Measurements from ENCODE around the gene FCN3.
A peak's percentile ranks its signal among the peaks of the same experiment; 100 is the strongest.

FCN3 gene

DNA sequence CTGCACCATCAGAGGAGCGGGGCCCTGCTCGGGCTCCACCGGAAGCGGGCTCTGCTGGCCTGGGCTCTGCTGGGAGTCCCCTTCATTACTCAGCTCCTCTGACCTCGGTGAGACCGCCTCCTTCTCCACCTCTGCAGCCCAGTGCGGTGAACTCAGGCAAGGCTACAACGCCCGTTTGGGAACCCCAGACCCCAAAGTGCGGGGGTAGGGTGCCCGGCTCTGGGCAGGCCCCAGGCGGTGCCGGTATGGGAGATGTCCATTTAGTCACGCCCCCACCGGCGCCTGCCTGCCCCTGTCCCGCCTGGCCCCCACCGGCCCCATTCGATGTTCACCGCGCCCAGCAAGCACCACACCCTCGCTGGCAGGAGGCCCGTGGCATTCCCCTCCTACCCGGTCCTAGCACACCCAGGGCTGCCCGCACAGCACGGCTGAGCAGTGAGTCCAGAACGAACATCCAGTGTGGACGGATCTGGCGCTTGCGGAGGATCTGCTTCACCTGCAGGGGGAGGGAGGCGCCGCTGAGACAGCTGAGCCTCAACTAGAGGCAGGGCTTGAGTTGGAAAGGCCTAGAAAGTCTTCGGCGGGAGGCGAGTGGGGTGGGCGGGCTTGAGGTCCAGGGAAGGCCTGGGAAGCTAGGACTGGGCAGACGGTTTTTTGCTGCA, 17.9 kb downstream of the FCN3 start:
- no peak for DNase-seq

DNA sequence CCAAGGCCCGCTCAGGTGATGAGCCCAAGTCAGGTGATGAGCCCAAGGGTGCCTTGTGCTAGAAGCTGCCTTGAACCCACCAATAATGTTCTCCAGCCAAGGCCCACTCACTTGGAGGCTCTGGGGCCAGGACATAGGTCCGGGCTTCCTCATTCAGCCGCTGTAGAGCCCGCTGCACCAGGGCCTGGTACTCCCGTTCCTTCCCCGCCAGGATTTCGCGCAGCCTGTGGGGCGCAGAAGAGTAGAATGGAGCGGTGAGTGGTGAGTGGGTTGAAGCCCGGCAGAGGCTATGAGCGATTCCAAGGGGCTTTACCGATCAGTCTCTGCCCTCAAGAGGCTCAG, 18.4 kb downstream of the FCN3 start:
- DNase-seq, result no peak

DNA sequence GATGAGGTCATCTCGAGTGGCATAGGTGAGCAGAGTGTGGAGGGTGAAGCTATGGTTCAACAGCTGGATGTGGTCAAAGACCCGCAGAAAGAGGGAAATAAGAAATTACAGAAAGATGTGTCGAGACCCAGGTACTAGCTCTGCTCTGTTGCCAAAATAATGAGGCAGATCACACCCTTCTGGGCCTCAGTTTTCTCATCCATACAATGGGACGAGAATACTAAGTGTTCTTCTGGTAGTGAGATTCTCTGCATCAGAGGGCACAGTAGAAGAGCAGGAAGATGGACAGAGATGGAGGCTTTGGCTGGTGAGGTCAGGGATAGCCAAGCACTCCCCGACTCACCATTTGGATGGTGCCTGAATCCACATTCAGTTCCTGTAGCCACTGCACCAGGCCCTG, 18.9 kb downstream of the FCN3 start:
- DNase-seq, result no peak

DNA sequence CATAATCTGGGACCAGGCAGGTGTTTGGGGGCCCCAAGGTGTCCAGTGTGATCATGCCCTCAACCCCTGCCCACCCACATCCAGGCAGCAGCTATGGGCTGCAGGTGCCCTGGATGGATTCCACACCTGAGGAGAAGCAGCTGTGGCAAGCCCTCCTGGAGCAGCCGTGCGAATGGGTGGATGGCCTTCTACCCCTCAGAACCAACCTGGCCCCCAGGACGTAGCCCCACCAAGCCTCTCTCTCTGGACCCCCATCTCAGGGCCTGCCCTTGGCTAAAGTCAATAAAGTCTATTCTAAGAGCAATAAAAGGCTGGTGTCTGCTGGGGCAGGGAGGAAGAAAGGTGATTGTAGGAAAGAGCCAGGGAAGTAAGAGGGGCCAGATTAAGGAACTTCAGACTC, 21.0 kb downstream of the FCN3 start:
- no peak for DNase-seq

DNA sequence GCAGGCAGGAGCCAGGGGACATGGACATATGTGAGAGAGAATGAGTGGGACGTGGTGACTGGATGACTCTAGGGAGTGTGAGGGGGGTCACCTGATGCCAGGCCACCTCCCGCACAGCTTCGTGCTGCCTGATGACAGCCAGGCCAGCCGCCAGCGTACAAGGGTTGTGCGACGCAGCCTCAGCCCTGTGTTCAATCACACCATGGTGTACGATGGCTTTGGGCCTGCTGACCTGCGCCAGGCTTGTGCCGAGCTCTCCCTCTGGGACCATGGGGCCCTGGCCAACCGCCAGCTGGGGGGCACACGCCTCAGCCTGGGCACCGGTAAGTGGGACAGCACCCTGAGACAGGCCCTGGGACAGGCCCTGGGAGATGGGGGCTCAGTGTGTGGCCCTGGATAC, 21.5 kb downstream of the FCN3 start:
- DNase-seq, result no peak

DNA sequence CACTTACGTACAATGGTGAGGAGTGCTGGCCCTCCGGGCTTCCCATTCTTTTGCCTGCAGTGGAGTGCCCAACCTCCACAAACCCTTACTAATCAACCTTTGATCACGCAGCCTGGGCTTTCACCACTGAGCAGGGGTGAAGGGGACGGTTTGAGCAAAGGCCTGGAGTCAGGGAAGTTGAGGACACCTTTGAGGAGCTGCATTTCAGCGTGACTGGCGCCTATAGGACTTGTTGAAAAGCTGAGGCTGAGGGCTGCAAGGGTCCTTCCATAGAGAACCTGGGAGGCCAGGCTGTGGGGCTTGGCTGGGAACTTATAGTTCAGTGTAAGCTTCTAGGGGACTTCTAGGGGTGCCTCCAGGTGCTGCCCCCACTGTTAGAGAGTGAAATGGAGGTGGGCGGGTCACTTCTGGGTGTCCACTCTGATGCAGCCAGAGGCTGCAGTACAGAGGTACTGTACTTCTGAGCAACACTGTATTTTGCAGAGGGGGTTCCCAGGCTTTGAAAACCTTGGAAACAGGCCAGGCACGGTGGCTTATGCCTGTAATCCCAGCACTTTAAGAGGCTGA, 23.0 kb downstream of the FCN3 start:
- DNase-seq, result no peak

DNA sequence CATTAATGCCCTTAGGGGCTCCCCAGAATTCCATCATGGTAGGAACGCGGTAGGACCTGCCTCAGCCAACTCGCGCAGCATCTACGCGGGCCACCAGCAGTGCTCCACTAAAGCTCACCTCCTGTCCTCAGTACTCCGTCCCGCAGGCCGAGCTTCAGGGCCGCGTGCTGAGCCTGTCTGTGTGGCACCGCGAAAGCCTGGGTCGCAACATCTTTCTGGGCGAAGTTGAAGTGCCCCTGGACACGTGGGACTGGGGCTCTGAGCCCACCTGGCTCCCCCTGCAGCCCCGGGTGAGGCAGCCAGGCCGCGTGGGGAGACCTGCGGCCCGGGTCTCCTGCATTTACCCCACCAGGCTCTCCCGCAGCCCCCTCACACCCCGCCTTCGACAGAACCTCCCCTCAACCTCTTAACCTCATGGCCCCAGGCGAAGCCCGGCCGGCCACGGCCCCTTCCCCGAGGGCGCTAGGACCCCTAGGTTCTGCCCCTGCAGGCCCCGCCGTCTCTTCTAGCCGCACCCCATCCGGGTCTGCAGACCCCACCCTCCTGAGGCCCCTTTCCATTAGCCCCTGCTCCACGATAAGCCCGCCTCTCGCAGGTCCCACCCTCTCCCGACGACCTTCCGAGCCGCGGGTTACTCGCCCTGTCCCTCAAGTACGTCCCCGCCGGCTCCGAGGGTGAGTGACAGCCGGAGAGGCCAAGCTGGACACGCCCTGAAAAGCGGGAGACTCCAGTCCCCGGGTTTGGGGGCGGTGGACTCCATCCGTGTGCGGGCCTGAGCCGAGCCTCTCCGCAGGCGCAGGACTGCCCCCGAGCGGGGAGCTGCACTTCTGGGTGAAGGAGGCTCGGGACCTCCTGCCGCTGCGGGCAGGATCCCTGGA, 23.7 kb downstream of the FCN3 start:
- no peak for DNase-seq

DNA sequence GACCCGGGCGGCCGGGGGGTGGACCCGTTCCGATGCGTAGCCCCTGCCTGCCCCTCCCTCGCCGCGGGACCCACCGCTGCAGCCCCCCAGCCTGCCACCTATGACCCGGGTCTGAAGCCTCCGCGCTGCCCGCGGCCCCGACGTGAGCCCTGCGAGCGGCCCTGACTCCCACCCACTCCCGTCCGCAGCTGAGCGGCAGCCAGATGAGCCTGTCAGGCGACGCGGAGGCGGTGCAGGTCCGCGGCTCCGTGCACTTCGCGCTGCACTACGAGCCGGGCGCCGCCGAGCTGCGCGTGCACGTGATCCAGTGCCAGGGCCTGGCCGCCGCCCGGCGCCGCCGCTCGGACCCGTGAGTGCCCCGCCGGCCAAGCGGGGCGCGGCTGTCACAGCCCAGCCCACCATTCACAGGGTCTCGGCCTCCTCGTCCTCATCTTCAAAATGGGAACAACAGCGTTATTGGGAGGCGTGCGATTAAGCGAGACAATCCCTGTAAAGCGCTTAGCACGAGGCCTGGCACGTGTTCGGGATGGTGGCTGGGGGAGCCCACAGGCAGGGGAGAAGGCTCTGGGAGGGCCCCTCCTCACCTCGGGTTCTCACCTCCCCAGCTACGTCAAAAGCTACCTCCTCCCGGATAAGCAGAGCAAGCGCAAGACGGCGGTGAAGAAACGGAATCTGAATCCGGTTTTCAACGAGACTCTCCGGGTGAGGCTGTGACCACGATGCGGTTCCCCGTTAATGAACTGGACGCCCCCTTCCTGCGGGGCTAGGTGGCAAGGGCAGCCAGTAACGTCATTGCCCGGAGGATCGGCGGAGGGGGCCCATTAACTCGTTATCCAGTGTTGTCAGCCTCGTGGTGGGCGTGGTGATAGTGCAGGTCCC, 24.6 kb downstream of the FCN3 start:
- no peak for DNase-seq

DNA sequence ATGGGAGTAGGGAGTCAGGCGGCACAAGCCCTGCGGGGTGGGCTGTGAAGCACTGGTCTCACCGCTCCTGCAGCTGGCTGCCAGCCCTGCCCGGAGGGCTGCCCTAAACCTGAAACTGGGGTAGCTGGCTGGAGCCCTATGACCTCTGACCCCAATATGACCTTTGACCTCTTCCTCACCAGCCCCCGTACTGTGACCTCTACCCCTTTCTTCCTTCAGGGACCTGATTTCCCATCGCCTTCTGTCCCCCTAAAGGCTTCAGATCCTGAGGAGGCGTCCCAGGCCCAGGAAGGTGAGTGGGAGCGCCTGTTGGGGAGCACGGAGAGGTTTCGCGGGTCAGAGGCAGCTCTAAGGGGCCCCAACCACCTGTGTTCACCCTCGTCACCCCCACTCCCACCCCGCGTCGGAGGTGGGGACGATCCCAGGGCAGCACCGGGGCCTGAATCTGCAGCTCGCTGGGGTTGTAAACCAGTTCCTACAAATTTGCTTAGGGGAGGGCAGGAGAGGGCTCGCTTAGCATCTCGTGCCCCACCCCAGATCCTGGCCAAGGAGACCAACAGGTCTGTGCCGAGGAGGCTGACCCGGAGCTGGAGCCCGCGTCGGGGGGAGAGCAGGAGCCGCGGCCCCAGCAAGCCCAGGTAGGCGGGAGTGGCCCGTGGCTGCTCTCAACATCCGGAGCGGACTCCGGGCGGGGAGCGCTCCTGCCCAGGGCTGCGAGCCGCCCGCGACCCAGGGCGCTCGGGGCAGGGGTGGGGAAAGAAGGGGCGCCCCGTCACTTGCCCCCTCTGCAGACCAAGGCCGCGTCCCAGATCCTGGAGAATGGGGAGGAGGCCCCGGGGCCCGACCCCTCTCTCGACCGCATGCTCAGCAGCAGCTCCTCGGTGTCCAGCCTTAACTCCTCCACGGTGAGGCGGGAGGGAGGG, 25.5 kb downstream of the FCN3 start:
- peak; percentile 73 for DNase-seq

DNA sequence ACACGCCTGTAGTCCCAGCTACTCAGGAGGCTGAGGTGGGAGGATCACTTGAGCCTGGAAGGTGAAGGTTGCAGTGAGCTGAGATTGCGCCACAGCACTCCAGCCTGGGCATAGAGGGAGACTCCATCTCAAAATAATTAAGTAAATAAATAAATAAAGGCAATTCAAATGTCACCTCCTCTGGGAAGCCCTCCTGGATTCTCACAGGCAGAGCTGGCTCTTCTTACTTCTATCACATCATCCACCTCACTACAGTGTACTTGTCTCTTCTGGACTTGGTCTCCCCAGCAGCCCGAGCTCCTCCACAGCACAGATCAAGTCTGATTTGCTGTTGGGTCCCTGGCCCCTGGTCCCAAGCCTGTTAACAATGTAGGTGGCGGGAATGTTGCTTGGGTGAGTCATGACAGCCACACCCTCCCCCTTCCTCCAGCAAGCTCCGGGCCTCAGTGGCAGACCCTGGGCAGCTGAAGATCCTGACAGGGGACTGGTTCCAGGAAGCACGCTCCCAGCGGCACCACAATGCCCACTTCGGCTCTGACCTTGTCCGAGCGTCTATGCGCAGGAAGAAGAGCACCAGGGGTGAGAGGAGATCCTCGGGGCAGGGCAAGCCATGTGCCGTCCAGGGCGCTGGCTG, 27.5 kb downstream of the FCN3 start:
- DNase-seq, result no peak

DNA sequence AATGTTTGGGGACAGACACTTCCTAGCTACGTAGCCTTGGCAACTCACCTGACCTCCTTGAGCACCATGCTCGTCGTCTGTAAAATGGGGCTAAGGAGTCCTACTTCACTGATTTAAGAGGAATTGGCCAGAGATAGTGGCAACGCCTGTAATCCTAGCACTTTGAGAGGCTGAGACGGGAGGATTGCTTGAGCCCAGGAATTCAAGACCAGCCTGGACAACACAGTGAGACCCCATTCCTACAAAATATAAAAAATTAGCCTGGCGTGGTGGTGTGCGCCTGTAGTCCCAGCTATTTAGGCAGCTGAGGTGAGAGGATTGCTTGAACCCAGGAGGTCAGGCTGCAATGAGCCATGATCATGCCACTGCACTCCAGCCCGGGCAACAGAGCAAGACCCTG, 28.3 kb downstream of the FCN3 start:
- no peak for DNase-seq

DNA sequence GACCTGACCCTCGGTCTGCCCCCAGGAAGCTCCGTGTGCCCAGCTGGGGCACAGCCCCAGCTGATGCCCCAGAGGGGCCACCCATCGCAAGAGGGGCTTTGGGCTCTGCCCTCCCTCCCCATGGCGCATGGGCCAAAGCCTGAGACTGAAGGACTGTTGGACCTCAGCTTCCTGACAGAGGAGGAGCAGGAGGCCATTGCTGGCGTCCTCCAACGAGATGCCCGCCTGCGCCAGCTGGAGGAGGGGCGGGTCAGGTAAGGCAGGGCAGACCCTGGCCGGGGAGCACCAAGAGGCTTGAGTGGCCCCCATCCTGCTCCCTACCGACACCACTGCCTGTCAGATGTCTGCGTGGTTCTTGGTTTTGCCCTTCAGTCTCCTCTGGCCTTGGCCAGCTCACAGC, 29.4 kb downstream of the FCN3 start:
- DNase-seq, result no peak

DNA sequence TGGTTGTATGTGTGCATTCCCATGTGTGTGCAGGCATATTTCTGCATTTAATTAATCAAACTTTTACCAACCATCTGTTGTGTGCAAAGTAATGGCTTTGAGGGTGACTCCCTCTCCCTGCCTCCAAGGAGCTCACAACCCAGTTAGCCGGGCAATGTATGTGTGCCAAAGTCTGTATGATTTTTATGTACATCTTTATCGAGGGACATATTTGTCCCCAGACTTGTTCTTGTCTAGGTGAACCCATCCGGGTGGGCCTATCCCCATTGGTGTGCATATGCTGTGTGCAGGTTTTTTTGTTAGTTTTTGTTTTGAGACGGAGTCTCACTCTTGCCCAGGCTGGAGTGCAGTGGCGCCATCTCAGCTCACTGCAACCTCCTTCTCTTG, 31.0 kb downstream of the FCN3 start:
- no peak for DNase-seq

DNA sequence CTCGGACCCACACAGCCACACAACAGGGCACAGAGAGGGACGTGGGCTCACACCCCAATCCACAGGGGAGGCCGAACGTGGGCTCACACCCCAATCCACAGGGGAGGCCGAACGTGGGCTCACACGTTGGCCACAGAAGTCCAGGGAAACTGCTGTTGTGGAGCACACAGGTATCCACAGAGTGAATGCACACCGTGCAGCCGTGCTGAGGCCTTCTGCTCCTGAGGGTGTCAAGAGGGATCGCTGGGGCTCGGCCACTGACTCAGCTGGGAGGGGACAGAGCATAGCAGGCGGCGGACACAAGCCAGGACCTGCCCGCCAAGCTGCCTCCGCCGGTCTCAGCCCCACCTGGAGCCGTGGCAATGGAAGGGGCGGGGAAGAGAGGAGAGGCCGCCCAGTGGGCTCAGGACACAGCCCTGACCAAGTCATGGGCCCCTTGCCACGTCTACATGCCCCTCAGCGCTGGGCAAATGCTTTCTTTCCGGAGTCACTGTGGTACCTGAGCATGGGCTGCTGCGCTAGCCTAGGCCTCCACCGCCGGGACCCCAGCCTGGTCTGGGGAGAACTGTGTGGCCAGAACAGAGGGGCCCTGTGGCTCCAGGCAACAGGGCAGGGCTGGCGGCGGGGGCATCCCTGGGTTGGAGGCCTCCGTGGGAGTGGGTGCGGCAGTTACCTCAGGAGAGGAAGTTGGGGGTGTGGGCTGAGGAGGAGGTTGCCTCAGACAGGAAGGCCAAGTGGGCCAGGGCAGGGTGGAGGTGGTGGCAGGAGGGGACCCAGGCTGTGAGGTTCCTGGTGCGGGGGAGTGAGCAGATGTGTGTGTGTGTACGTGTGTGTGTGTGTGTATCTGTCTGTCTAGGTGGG, 31.6 kb downstream of the FCN3 start:
- no peak for DNase-seq

DNA sequence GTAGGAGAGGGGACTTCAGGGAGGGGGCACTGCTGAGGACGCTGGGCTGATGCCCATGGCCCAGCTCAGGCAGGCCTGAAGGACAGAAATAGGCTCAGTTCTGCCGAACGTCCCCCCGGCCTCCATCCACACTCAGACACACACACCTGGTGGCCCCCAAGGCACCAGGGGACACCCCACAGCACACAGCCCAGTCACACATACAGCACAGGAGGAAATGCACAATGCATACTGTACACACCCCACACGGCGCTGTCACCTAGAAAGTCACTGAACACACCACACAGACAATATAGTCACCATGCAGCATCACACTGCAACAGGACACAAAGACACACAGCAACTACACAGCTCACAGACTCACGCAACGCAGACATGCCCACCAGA, 32.2 kb downstream of the FCN3 start:
- no peak for DNase-seq

DNA sequence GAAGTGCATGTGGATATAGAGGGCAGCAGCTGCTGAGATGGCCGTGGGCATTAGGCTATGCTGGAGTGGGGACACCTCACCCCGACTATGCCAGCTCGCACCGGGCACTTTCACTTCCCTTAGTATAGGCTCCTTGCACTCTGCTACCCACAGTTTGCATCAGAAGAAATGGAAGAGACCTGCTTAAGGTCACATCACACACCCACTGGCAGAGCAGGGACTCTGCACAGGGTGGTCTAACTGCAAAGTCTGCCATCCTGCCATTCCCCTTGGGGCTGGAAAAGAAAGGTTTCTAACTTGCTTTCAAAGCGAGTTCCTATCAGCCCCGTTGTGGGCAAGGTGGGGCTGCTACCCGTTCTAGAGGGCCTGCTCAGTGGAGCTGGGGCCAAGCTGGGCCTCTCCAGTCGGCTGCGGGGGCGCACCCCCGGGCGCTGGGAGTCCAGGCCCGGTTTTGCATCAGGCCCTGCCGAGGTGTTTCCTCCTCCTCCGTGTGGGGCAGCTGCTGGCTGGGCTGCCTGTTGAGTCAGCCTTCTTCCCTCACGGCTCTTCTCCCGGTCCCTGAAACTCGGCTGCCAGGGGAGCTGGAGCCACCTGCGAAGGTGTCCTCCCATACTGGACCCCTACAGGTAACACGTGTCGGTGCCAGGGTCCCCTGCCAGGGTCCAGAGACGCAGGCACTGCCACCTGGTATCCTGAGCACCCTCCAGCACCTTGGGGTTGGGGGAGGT, 32.9 kb downstream of the FCN3 start, which contains the start of gene SYTL1:
SYTL1 (plus strand) TSS at position 498 of the 728 bp plus-strand sequence. CDS start 3,313 bp downstream, outside the sequence.
- DNase-seq, result peak; percentile 74

DNA sequence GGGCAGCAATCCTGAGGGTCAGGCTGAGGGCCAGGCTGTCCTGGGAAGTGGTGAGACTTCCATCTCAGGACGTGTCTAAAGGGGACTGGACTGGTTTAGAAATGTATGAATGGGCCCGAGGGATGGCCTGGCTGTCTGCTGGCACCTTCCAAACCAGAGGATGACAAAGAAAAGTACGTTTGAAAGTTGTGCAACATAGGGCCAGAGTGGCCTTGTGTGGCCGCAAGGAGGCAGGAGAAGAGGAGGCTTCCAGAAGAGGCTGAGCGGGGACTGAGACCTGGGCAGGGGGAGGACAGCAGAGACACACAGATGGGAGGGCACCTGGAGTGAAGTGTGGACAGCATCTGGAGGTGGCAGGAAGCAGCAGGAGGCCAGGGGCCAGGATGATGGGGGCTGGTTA, 35.4 kb downstream of the FCN3 start:
- DNase-seq, result no peak

DNA sequence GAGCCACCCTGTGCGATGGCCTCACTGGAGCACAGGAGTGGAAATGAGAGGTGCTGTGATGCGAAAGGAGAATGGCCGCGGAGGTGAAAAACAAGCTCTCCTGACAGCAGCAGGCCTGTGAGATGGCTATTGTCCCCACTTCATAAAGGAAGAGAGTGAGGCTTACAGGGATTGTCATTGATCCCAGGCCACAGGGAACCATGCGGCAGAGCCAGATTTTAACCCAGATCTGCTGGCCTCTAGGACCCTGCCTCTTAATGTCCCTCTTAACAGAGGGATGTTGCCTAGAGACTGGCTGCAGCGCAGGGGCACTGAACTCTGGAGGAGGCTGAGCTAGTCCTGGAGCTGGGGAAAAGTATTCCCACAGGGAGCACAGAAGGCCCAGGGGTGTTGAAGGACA, 35.9 kb downstream of the FCN3 start:
- no peak for DNase-seq

DNA sequence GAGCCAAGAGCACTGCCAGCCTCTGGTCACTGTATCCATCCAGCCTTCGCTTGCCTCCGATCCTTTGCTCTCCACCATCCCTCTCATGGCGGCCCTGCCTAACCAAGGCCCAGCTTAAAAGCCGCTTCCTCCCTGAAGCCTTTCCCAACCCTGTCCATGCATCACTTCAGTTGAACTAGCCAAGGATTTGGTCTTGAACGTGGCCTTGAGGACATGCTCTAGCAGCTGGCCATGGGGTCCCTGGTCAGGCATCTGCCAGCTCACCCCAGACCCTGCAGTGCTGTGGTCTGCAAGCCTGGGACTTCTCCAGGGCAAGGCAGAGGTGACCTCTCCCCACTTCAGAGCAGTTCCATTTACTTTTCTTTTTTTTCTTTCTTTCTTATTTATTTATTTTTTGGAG, 37.9 kb downstream of the FCN3 start:
- DNase-seq, result no peak

Measured in 8988T (cell line).